Upper lobe of left lung (tissue), 6 donors: ENCODE results near the gene GASK1A. TPM values are rescaled to one million over a fixed set of nuclear protein-coding genes. Genes with fewer than 3 reads are reported as not detected.

Experiments used
- ATAC-seq, 2 donors: fragments of 200-7000 bp; cut with Tn5 transposase; one replicate each; pipeline ENCODE4 v1.9.1; 2022; ENCODE audit warnings: mild to moderate bottlenecking in 2 of 2, moderate library complexity in 2 of 2; ENCODE audit not compliant: low FRiP score in 2 of 2
- DNase-seq, 2 donors: peaks; one replicate each; pipeline ENCODE4 v3.0.0-alpha.2; 2019 to 2020
- H3K27ac ChIP-seq, 4 donors: fragments of 200-600 bp; sonication (generic); one replicate each; pipeline ENCODE4 v1.5.1; 2016 to 2019
- H3K27me3 ChIP-seq, 4 donors: fragments of 200-600 bp; sonication (generic); one replicate each; pipeline ENCODE4 v1.5.1; 2017 to 2019
- H3K36me3 ChIP-seq, 4 donors: fragments of 200-600 bp; sonication (generic); one replicate each; pipeline ENCODE4 v1.5.1; 2016 to 2019
- H3K4me1 ChIP-seq, 4 donors: fragments of 200-600 bp; sonication (generic); one replicate each; pipeline ENCODE4 v1.5.1; 2018 to 2019
- H3K4me3 ChIP-seq, 4 donors: fragments of 200-600 bp; sonication (generic); one replicate each; pipeline ENCODE4 v1.5.1; 2017 to 2019; ENCODE audit warnings: mild to moderate bottlenecking in 2 of 4, moderate library complexity in 1 of 4
- H3K9me3 ChIP-seq, 4 donors: fragments of 200-600 bp; sonication (generic); one replicate each; pipeline ENCODE4 v1.5.1; 2018 to 2019
- EP300 ChIP-seq, 4 donors: sonication (generic); formaldehyde crosslinking; IDR thresholded peaks; one replicate each; pipeline ENCODE4 v1.5.1; 2017; ENCODE audit warnings: antibody characterized with exemption in 4 of 4, control low read depth in 2 of 4
- POLR2A ChIP-seq, 4 donors: fragments of 450-650 bp; IDR thresholded peaks; one replicate each; pipeline ENCODE4 v1.5.1; 2016 to 2017; ENCODE audit warnings: antibody characterized with exemption in 4 of 4, mild to moderate bottlenecking in 2 of 4
- POLR2AphosphoS5 ChIP-seq, 2 donors: sonication (generic); formaldehyde crosslinking; IDR thresholded peaks; one replicate each; pipeline ENCODE4 v1.5.1; 2017; ENCODE audit warnings: antibody characterized with exemption in 2 of 2
- WGBS, 2 donors: methylation state at CpG; one replicate each; pipeline ENCODE4 v1.1.5; 2017 to 2018; 5-methylcytosine and 5-hydroxymethylcytosine counted together
- total RNA-seq, 6 donors: library from RNA; depleted of rRNA in 4 of 6; stranded (reverse); fragments of >200 nt in 4 of 6; gene quantifications; one replicate each; pipeline versions ENCODE4 v1.1.0 to v1.2.1, GENCODE V29; 2016 to 2021
- TF ChIP-seq, protein P1 (sequence below), 6 experiments: fragments of 450-650 bp in 4 of 6; fragments of 200-600 bp in 2 of 6; sonication (generic) in 2 of 6; IDR thresholded peaks; one replicate each; pipeline ENCODE4 v1.5.1; 2016 to 2019; ENCODE audit warnings: antibody characterized with exemption in 6 of 6
- donor health status: DM: no; HTN: no; CAD: no; lungs with moderate emphysema.
- donor health status: DM: no; HTN: yes; CAD: no; lungs with severe emphysema.

Gene GASK1A
- total RNA-seq, 6 donors from 2014 or later: 2.5 to 9.4 (median 7.7) TPM

GRCh38 chr3:42980909-42981308 is 1.8 kb downstream of the GASK1A start:
- 79 to 84% methylated on average over 6 of the region's 6 CpGs for WGBS, 2 donors
- Histone ChIP-seq H3K4me3 (peak overlapping the region in 1 of 4 donors; percentile 80), H3K9me3 (no peaks in the 10 kb centered on the region), H3K27ac (no peak overlapping the region), H3K36me3 (no peaks in the 10 kb centered on the region), H3K4me1 (peaks cover 7 to 15% (median 13%) of the 10 kb centered on the region in 4 donors), H3K27me3 (no peaks in the 10 kb centered on the region)
- DNase-seq (no peak), ATAC-seq (peak in 1 of 2 donors; percentile 45)
- no peak for TF ChIP-seq EP300 (IDR thresholded peaks at IDR 0.05)
- TF ChIP-seq POLR2AphosphoS5 (IDR thresholded peaks at IDR 0.05): no peak
- TF ChIP-seq, protein P1, sequence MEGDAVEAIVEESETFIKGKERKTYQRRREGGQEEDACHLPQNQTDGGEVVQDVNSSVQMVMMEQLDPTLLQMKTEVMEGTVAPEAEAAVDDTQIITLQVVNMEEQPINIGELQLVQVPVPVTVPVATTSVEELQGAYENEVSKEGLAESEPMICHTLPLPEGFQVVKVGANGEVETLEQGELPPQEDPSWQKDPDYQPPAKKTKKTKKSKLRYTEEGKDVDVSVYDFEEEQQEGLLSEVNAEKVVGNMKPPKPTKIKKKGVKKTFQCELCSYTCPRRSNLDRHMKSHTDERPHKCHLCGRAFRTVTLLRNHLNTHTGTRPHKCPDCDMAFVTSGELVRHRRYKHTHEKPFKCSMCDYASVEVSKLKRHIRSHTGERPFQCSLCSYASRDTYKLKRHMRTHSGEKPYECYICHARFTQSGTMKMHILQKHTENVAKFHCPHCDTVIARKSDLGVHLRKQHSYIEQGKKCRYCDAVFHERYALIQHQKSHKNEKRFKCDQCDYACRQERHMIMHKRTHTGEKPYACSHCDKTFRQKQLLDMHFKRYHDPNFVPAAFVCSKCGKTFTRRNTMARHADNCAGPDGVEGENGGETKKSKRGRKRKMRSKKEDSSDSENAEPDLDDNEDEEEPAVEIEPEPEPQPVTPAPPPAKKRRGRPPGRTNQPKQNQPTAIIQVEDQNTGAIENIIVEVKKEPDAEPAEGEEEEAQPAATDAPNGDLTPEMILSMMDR (IDR thresholded peaks at IDR 0.05): no peak
- TF ChIP-seq POLR2A (IDR thresholded peaks at IDR 0.05): no peak

DNA sequence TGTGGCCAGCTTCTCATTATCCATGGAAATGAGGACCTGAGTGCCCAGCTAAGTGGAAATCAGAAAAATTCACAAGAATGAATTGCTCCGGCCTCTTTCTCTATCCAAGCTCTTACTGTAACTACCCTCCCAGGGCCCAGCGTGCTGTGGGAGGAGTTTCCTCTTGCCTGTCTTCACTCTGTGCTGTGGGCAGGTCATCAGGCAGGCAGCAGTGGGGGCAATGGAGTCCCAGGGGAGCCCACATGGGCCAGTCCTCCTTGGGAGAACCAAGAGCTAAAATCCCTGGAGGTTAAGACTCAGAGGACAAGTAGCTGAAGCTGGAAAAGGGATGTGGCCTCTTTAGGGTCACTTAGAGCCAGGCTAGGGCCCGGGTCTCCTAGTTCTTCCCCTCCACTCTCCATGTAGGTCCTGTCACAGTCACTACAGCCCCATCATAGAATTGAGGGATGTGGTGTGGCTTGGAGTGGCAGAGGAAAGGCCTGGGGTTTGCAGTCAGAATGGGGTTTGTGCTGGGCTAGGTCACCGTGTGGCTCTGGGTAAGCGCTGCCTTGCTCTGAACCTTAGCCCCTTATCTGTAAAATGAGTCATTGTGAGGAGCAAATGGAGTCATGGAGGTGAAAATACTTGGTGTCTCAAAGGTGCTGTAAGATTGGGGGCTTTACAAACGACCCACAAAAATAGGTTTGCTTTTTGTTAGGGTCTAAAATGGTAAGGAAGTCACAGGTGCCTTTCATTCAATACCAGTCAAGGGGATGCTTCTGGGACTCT is 3.7 kb downstream of the GASK1A start:
- H3K27me3 ChIP-seq: no peaks in the 10 kb centered on the region
- DNase-seq (no peak), ATAC-seq (no peak)
- no peaks in the 10 kb centered on the region for H3K9me3 ChIP-seq
- WGBS, 2 donors: 75 to 78% methylated on average over 4 to 6 of the region's 6 CpGs
- peaks cover 7 to 15% (median 13%) of the 10 kb centered on the region in 4 donors for H3K4me1 ChIP-seq
- TF ChIP-seq POLR2AphosphoS5 (IDR thresholded peaks at IDR 0.05) (no peak), POLR2A (IDR thresholded peaks at IDR 0.05) (no peak), EP300 (IDR thresholded peaks at IDR 0.05) (no peak)
- TF ChIP-seq, protein P1 (IDR thresholded peaks at IDR 0.05): no peak
- no peak overlapping the region for H3K27ac ChIP-seq
- H3K4me3 ChIP-seq: no peak overlapping the region
- no peaks in the 10 kb centered on the region for H3K36me3 ChIP-seq

- 94% methylated on average over 3 of the region's 3 CpGs for WGBS, 2 donors
- Histone ChIP-seq H3K36me3 (no peaks in the 10 kb centered on the region), H3K4me3 (no peak overlapping the region), H3K4me1 (peaks cover 5 to 12% (median 11%) of the 10 kb centered on the region in 4 donors), H3K9me3 (no peaks in the 10 kb centered on the region), H3K27ac (no peak overlapping the region), H3K27me3 (no peaks in the 10 kb centered on the region)
- ATAC-seq (no peak), DNase-seq (no peak)
- no peak for TF ChIP-seq POLR2A (IDR thresholded peaks at IDR 0.05)
- TF ChIP-seq EP300 (IDR thresholded peaks at IDR 0.05): no peak
- TF ChIP-seq POLR2AphosphoS5 (IDR thresholded peaks at IDR 0.05): no peak
- TF ChIP-seq, protein P1 (IDR thresholded peaks at IDR 0.05): no peak
Observed at GRCh38 chr3:42983927-42984326, 4.8 kb downstream of the GASK1A start.

- WGBS, 2 donors: 55 to 67% methylated on average over 4 of the region's 4 CpGs
- H3K27me3 ChIP-seq: no peaks in the 10 kb centered on the region
- no peak overlapping the region for H3K4me3 ChIP-seq
- no peaks in the 10 kb centered on the region for H3K36me3 ChIP-seq
- TF ChIP-seq POLR2A (IDR thresholded peaks at IDR 0.05): no peak
- TF ChIP-seq EP300 (IDR thresholded peaks at IDR 0.05): no peak
- no peak for TF ChIP-seq POLR2AphosphoS5 (IDR thresholded peaks at IDR 0.05)
- TF ChIP-seq, protein P1 (IDR thresholded peaks at IDR 0.05): no peak
- DNase-seq (no peak), ATAC-seq (no peak)
- peaks cover 0 to 4% (median 3%) of the 10 kb centered on the region in 4 donors for H3K4me1 ChIP-seq
- H3K9me3 ChIP-seq: no peaks in the 10 kb centered on the region
- no peak overlapping the region for H3K27ac ChIP-seq
Observed at GRCh38 chr3:42984701-42985100, 5.6 kb downstream of the GASK1A start.

DNA sequence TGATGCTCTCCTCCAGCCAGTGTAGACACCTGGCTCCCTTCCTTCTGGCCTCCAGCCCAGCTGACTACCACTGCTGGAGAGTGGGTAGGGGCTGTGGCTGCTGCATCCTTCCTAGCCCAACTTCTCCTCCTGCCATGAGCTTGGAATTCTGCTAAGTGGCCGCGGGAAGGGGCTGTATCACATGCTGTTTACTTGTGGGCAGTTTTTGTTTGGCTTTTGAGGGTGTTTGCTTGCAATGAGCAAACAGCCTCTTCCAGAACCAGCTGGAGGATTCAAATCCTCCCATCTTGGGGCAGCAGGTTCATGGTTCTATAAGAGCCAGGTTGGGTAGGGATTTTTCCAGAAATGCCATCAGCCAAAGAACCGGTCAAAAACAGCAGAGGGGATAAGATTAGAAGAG is 9.0 kb downstream of the GASK1A start:
- no peak for ATAC-seq
- TF ChIP-seq POLR2A (IDR thresholded peaks at IDR 0.05) (no peak), POLR2AphosphoS5 (IDR thresholded peaks at IDR 0.05) (no peak), EP300 (IDR thresholded peaks at IDR 0.05) (no peak)
- TF ChIP-seq, protein P1 (IDR thresholded peaks at IDR 0.05): no peak
- Histone ChIP-seq H3K9me3 (no peaks in the 10 kb centered on the region), H3K27me3 (no peaks in the 10 kb centered on the region), H3K27ac (no peak overlapping the region), H3K36me3 (no peaks in the 10 kb centered on the region), H3K4me1 (no peaks in the 10 kb centered on the region), H3K4me3 (no peak overlapping the region)
- no peak for DNase-seq
- WGBS, 2 donors: 74 to 88% methylated on average over 3 of the region's 3 CpGs
